Measurements from ENCODE around the gene JOSD2. TPM values are rescaled to one million over a fixed set of nuclear protein-coding genes. Genes with fewer than 3 reads are reported as not detected.
"Not testable (repeated sequence)": the region's sequence is repeated elsewhere in the genome, so short reads cannot be mapped to it uniquely, and the experiment has no call there.

The JOSD2 gene
- polyA plus RNA-seq, 1 experiment: 19.6 TPM

DNA sequence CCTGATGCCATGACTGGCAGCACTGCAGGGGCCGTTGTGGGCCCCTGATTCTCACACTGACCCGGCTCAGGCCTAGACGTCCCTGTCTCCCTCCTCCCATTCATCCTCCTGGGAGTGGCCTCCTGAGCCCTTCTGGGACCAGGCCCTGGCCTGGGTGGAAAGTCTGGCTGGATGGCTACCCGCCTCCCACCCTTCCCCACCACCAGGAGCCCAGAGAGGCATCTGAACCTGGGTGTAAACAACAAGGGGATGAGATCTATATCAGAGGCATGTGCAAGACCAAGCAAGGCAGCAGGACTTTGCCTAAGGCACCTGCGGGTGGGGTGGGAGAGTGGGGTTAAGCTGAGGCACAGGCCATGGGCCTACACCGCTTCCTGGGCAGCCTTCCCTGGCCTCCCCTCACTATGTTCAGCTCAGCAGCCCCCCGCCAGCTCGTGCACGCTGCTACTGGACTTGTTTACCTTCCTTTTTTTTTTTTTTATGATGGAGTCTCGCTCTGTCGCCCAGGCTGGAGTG, 24.7 kb upstream of the JOSD2 start:
- CTCF ChIA-PET: interaction anchor here (1.2 to 8.7 kb wide), 3 partner anchors 20 to 386 kb away, joined by 3 to 71 read pairs (median 65); no protein-coding TSS in a partner anchor
- TF ChIP-seq, protein P1, sequence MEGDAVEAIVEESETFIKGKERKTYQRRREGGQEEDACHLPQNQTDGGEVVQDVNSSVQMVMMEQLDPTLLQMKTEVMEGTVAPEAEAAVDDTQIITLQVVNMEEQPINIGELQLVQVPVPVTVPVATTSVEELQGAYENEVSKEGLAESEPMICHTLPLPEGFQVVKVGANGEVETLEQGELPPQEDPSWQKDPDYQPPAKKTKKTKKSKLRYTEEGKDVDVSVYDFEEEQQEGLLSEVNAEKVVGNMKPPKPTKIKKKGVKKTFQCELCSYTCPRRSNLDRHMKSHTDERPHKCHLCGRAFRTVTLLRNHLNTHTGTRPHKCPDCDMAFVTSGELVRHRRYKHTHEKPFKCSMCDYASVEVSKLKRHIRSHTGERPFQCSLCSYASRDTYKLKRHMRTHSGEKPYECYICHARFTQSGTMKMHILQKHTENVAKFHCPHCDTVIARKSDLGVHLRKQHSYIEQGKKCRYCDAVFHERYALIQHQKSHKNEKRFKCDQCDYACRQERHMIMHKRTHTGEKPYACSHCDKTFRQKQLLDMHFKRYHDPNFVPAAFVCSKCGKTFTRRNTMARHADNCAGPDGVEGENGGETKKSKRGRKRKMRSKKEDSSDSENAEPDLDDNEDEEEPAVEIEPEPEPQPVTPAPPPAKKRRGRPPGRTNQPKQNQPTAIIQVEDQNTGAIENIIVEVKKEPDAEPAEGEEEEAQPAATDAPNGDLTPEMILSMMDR (IDR thresholded peaks at IDR 0.05; ENCODE audit: low read depth, low read length): no peak
- peaks cover 7% of the 10 kb centered on the region for H3K9me3 ChIP-seq (ENCODE audit: control insufficient read depth, insufficient read depth, low read length)

DNA sequence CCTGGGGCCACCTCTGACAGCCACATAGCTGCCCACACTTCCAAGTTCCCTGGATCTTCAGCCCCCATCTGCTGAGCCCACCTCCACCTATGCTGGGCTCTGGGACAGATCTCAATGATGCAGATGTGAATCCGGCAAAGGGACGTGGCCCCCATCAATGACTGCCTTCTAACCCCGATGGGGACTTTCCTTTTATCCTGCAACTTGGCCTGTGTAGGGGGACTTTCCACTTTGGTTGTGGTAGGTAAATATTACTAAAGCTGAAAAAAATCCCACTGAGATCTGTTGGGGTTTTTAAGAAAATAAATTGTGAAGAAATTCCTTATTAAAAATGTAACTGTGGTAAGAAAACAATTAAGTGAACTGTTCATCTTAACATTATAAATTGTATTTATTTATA, 23.5 kb upstream of the JOSD2 start:
- no peak for DNase-seq (ENCODE audit: low read depth, low spot score)
- CTCF ChIA-PET: interaction anchor here (1.9 to 8.7 kb wide), 2 partner anchors 21 to 249 kb away, joined by 5 to 65 read pairs; no protein-coding TSS in a partner anchor
- POLR2A ChIA-PET: no interaction called here
- TF ChIP-seq, protein P1 (IDR thresholded peaks at IDR 0.05; ENCODE audit: low read depth, low read length): no peak
- Histone ChIP-seq H3K27me3 (ENCODE audit: control insufficient read depth, insufficient read depth, low read length) (no peaks in the 10 kb centered on the region), H3K27ac (ENCODE audit: low read depth, low read length) (no peak overlapping the region), H3K4me3 (ENCODE audit: low read depth, low read length) (no peak overlapping the region), H3K9me3 (ENCODE audit: control insufficient read depth, insufficient read depth, low read length) (peaks cover 7% of the 10 kb centered on the region)

More for the DNA sequence above, 24.7 kb upstream of the JOSD2 start:
- Histone ChIP-seq H3K4me3 (ENCODE audit: low read depth, low read length) (no peak overlapping the region), H3K27ac (ENCODE audit: low read depth, low read length) (no peak overlapping the region), H3K27me3 (ENCODE audit: control insufficient read depth, insufficient read depth, low read length) (no peaks in the 10 kb centered on the region)
- DNase-seq (ENCODE audit: low read depth, low spot score): no peak
- POLR2A ChIA-PET: no interaction called here

DNA sequence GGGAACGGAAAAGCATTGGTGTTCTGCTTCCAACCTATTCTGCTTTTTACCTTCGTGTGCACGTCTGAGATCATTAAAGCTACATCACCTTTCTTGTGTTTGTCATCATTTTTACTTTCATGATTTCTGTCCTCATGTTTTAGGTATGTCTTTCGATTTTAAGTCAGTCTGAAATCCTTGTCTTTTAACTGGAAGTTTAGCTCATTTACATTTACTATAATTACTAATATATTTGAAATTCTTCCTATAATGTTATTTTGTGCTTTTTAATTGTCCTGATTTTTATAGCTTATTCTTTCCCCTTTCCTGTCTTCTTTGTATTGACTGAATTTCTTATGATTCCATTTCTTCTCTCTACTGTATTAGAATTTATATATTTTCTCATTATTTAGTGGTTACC, 22.0 kb upstream of the JOSD2 start:
- DNase-seq (ENCODE audit: low read depth, low spot score): no peak
- TF ChIP-seq, protein P1 (IDR thresholded peaks at IDR 0.05; ENCODE audit: low read depth, low read length): no peak
- Histone ChIP-seq H3K27me3 (ENCODE audit: control insufficient read depth, insufficient read depth, low read length) (no peaks in the 10 kb centered on the region), H3K27ac (ENCODE audit: low read depth, low read length) (no peak overlapping the region), H3K9me3 (ENCODE audit: control insufficient read depth, insufficient read depth, low read length) (peaks cover 7% of the 10 kb centered on the region), H3K4me3 (ENCODE audit: low read depth, low read length) (no peak overlapping the region)
- ChIA-PET POLR2A (no interaction called here), CTCF (interaction anchor here (1.9 to 8.7 kb wide), 2 partner anchors 23 to 251 kb away, joined by 5 to 65 read pairs; no protein-coding TSS in a partner anchor)

DNA sequence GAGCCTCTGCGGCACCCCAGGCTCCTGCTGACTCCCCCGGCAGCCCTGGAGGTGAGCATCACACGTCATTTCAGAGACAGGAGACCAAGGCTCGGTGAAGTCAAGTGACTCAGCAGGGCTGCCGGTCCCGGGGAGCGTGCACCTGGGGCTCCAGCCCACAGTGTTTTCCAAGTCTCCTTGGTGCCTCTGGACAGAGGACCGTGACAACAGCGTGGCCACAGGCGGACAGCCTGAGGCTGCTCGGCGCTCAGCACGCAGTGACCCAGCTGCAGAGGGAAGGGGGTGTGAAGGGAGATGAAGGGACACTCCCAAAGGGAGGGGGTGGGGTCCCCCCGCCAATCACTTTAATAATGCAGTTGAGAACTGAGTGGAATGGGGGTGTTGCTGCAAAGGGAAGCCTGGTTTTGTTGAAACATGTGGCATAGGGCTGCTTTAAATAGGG, 20.2 kb upstream of the JOSD2 start:
- Histone ChIP-seq H3K9me3 (ENCODE audit: control insufficient read depth, insufficient read depth, low read length) (peaks cover 7% of the 10 kb centered on the region), H3K27me3 (ENCODE audit: control insufficient read depth, insufficient read depth, low read length) (no peaks in the 10 kb centered on the region), H3K4me3 (ENCODE audit: low read depth, low read length) (no peak overlapping the region), H3K27ac (ENCODE audit: low read depth, low read length) (no peak overlapping the region)
- TF ChIP-seq, protein P1 (IDR thresholded peaks at IDR 0.05; ENCODE audit: low read depth, low read length): no peak
- CTCF ChIA-PET: no interaction called here
- no peak for DNase-seq (ENCODE audit: low read depth, low spot score)
- POLR2A ChIA-PET: no interaction called here

DNA sequence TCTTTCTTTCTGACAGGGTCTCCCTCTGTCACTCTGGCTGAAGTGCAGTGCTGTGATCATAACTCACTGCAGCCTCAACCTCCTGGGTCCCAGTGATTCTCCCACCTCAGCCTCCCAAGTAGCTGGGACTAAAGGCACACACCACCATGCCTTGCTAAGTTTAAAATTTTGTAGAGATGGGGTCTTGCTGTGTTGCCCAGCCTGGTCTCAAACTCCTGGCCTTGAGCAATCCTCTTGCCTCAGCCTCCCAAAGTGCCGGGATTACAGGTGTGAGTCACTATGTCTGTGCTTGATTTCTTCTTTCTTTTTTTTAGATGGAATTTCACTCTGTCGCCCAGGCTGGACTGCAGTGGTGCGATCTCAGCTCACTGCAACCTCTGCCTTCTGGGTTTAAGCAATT, 17.1 kb upstream of the JOSD2 start:
- H3K27me3 ChIP-seq (ENCODE audit: control insufficient read depth, insufficient read depth, low read length); POLR2A ChIA-PET; H3K9me3 ChIP-seq (ENCODE audit: control insufficient read depth, insufficient read depth, low read length); DNase-seq (ENCODE audit: low read depth, low spot score); H3K4me3 ChIP-seq (ENCODE audit: low read depth, low read length); H3K27ac ChIP-seq (ENCODE audit: low read depth, low read length): not testable (repeated sequence)
- CTCF ChIA-PET: interaction anchor here (1.5 kb wide), 1 partner anchor 13 kb away, joined by 4 read pairs; no protein-coding TSS in a partner anchor
